Activated CD4-positive, alpha-beta T cell treated with anti-CD3 and anti-CD28 coated beads for 48 hours (primary cell): ENCODE measurements around the gene ZNF280B.
"Not testable (repeated sequence)": the region's sequence is repeated elsewhere in the genome, so short reads cannot be mapped to it uniquely, and the experiment has no call there.

Experiments used
- DNase-seq: peaks from one replicate; pipeline ENCODE4 v3.0.0-alpha.2; 2020

ZNF280B gene

GRCh38 chr22:22534604-22535415, 26.3 kb upstream of the ZNF280B start:
- DNase-seq = no peak

- no peak for DNase-seq
These were observed 25.3 kb upstream of the ZNF280B start for GRCh38 chr22:22533863-22534262.

- no peak for DNase-seq
These were observed 24.9 kb upstream of the ZNF280B start for GRCh38 chr22:22533417-22533816.

DNA sequence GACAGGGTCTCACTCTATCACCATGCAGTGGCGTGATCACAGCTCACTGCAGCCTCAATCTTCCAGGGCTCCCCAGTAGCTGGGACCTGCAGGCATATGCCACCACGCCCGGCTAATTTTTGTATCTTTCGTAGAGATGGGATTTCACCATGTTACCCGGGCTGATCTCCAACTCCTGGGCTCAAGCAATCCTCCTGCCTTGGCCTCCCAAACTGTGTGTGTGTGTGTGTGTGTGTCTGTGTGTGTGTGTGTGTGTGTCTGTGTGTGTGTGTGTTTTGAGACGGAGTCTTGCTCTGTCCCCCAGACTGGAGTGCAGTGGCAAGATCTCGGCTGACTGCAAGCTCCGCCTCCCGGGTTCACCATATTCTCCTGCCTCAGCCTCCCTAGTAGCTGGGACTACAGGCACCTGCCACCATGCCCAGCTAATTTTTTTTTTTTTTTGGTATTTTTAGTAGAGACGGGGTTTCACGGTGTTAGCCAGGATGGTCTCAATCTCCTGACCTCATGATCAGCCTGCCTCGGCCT, 24.1 kb upstream of the ZNF280B start:
- not testable (repeated sequence) for DNase-seq

DNA sequence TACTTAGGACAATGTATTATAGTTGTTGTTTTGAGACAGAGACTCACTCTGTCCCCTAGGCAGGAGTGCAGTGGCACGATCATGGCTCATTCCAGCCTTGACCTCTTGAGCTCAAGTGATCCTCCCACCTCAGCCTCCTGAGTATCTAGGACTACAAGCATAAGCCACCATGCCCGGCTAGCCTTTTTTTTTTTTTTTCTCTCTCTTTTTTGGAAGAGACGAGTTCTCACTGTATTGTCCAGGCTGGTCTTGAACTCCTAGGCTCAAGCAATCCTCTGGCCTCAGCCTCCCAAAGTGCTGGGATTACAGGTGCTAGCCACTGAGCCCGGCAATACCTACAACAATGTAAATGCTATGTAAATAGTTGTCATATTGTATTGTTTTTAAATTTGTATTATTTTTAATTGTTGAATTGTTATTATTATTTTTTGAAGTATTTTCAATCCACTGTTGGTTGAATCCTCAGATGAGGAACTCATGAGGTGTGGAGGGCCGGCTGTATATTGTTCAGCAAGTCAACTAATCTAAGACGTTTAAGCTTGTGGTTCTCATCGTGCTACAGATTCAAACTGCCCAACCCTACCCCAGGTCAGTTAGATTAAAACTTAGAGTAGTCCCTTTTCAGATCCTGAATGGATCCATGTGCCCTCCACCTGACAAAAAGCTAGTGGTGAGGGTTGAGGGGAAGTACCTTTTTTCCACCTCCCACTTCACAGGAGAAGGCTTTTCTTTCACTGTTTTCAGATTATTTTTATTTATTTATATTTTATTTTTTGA, 23.4 kb upstream of the ZNF280B start:
- DNase-seq = no peak

DNA sequence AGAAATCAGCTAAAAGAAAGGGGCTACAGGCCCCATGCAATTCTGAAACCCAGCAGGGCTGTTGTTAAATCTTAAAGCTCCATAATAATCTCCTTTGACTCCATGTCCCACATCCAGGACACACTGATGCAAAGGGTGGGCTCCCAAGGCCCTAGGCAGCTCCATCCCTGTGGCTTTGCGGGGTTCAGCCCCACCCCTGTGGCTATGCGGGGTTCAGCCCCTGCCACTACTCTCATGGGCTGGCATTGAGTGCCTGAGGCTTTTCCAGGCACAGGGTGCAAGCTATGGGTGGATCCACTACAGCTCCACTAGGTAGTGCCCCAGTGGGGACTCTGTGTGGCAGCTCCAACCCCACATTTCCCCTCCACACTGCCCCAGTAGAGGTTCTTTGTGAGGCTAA, 20.2 kb upstream of the ZNF280B start:
- no peak for DNase-seq

GRCh38 chr22:22527312-22527711, 18.8 kb upstream of the ZNF280B start:
- DNase-seq = no peak

DNA sequence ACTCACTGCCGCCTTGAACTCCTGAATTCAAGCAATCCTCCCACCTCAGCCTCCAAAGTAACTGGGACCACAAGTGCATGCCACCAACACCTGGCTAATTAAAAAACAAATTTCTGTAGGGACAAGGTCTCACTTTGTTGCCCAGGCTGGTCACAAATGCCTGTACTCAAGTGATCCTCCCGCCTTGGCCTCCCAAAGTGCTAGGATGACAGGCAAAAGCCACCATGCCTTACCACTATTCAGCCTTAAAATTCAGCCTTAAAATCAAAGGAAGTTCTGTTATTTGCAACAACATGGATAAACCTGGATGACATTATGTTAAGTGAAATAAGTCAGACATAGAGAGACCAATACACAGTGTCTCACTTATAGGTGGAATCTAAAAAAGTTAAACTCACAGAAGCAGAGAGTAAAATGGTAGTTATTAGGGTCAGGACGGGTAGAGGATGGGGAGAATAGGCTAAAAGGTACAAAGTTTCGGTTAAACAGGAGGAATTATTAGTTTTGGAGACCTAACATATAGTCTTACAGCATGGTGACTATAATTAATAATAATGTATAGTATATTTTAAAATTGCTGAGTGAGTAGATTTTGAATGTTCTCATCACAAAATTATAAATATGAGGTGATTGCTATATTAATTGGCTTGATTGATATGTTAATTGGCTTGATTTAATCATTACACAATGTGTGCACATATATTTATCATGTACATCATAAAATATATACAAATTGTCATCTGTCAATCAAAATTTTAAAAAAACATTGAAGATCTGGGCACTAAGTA, 17.8 kb upstream of the ZNF280B start:
- no peak for DNase-seq

DNA sequence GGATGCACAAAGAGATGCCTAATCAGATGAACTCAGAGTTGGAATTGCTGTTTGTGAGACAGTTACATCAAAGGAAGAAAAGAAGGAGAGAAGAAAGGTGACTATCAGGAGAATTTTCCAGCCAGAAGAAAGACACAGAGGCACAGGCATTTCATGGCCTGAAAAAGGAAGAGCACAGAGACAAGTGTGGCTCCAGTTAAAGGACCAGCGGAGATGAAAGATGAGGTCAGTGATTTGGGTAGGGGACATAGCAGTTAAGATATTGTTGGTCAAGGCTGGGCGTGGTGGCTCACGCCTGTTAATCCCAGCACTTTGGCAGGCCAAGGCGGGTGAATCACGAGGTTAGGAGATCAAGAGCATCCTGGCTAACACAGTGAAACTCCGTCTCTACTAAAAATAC, 15.0 kb upstream of the ZNF280B start:
- no peak for DNase-seq

DNA sequence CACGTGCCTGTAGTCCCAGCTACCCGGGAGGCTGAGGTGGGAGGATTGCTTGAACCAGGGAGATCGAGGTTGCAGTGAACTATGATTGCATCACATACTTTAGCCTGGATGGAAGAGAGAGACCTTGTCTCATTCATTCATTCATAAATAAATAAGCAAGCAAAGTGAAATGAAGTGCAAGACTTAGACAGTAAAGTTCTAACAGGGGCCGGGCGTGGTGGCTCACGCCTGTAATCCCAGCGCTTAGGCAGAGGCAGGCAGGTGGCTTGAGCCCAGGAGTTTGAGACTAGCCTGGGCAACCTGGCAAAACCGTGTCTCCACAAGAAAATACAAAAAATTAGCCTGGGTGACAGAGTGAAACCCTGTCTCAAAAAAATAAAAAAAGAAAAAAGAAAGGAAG, 13.1 kb upstream of the ZNF280B start:
- DNase-seq = no peak

- DNase-seq = no peak
These were observed 12.4 kb upstream of the ZNF280B start for GRCh38 chr22:22520667-22521602.

DNA sequence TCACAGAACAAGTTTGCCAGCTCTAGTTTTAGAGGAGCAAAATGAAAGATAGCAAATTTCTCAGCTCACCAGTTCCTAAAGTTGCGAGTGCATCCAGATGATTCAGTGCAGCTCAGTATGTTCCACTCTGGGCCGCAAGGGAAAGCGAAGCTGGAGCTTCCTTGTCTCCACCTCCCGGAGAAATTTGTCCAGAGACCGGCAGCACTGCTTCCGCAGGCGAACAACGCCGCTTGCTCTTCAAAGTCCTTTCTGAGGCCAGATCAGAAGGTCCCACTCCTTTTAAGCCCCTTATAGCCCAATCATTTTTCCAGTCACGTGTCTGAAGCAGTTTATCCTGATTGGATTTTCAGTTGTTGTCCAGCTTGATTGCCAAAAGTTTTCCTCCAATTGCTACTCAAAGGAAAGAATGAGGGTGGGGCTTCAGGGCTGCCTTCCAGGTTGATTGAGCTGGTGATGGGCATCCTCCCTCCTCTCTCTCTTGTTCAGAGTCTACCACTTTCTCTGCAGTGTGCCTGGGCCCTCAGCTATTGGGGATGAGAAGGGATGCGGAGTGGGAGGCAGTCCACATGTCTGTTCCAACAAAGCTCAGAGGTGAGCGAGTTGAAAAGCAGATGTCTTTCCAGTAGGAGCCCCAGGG, 11.6 kb upstream of the ZNF280B start, which contains the start of gene ZNF280A:
Gene ZNF280A, minus strand, starts transcription at position 251 of the 637 bp plus-strand sequence. CDS start 4,640 bp downstream, outside the sequence.
- no peak for DNase-seq

- DNase-seq = no peak
These were observed 11.0 kb upstream of the ZNF280B start for GRCh38 chr22:22519591-22519990.

GRCh38 chr22:22516992-22517391, 8.4 kb upstream of the ZNF280B start:
- DNase-seq = no peak

DNA sequence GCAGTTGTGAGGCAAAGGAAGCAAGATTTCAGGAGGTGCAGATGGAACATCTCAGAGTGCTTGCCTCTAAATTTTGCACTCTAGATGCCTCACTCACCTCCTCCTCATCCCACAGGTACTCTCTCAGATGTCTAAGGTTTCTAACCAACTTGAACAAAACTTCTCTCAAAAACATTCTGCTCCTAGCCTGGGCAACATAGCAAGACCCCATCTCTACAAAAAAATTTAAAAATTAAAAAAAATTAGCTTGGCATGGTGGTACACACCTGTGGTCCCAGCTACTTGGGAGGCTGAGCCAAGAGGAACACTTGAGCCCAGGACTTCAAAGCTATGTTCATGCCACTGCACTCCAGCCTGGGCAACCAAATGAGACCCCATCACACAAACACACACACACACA, 7.3 kb upstream of the ZNF280B start:
- no peak for DNase-seq

- DNase-seq = not testable (repeated sequence)
These were observed 5.9 kb upstream of the ZNF280B start for GRCh38 chr22:22514431-22514830.

GRCh38 chr22:22513619-22514018, 5.1 kb upstream of the ZNF280B start:
- no peak for DNase-seq

GRCh38 chr22:22512951-22513350, 4.4 kb upstream of the ZNF280B start:
- DNase-seq = no peak

DNA sequence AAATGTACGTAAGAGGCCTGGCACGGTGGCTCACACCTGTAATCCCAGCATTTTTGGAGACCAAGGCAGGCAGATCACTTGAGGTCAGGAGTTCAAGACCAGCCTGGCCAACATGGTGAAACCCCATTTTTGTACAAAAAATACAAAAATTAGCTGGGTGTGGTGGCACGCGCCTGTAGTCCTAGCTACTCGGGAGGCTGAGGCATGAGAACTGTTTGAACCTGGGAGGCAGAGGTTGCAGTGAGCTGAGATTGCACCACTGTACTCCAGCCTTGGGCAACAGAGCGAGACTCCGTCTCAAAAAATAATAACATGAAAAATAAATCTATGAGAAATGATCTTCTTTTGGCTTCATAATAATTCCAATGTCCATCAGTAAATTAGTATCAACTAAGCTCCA, 2.3 kb upstream of the ZNF280B start:
- not testable (repeated sequence) for DNase-seq

- not testable (repeated sequence) for DNase-seq
These were observed 1.4 kb upstream of the ZNF280B start for GRCh38 chr22:22509912-22510311.

DNA sequence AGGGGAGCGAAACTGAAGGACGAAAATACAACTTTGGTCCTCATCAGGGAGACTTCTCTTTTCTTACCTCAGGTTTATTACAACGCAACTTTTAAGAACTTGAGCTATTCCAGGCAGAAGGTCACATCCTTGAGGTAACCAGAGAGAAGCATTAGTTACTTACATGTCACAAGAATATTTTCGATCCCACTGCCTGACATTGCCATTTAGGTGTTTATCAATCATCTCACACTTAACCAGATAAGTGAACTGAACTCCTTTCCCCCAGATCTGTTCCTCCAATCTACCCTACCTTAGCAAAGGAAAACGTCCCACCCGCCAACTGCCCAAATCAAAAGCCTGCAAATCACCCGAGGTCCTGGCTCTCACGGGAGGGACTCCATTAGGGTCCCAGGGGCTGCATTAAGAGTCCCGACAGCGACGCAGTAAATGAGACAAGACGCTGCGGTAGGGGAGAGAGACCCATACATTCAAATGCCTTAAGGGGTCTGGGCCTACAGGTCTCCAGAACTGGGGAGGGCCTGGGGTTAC, 734 bp downstream of the ZNF280B start:
- DNase-seq = no peak
